GM12801 (cell line): ENCODE data around the gene SLC23A2.

ENCODE experiments used
- TF ChIP-seq, protein P1 (sequence below): IDR thresholded peaks from one replicate; pipeline ENCODE4 v1.5.1; 2011; ENCODE audit warnings: control low read depth; ENCODE audit not compliant: insufficient read length; ENCODE audit errors: extremely low read depth

The SLC23A2 gene

GRCh38 chr20:4962241-4962855, 39.0 kb downstream of the SLC23A2 start:
- TF ChIP-seq, protein P1, sequence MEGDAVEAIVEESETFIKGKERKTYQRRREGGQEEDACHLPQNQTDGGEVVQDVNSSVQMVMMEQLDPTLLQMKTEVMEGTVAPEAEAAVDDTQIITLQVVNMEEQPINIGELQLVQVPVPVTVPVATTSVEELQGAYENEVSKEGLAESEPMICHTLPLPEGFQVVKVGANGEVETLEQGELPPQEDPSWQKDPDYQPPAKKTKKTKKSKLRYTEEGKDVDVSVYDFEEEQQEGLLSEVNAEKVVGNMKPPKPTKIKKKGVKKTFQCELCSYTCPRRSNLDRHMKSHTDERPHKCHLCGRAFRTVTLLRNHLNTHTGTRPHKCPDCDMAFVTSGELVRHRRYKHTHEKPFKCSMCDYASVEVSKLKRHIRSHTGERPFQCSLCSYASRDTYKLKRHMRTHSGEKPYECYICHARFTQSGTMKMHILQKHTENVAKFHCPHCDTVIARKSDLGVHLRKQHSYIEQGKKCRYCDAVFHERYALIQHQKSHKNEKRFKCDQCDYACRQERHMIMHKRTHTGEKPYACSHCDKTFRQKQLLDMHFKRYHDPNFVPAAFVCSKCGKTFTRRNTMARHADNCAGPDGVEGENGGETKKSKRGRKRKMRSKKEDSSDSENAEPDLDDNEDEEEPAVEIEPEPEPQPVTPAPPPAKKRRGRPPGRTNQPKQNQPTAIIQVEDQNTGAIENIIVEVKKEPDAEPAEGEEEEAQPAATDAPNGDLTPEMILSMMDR = no peak

- TF ChIP-seq, protein P1 = no peak
Observed at GRCh38 chr20:4961746-4962145, 39.6 kb downstream of the SLC23A2 start.

GRCh38 chr20:4959592-4959991, 41.7 kb downstream of the SLC23A2 start:
- TF ChIP-seq, protein P1 = no peak

DNA sequence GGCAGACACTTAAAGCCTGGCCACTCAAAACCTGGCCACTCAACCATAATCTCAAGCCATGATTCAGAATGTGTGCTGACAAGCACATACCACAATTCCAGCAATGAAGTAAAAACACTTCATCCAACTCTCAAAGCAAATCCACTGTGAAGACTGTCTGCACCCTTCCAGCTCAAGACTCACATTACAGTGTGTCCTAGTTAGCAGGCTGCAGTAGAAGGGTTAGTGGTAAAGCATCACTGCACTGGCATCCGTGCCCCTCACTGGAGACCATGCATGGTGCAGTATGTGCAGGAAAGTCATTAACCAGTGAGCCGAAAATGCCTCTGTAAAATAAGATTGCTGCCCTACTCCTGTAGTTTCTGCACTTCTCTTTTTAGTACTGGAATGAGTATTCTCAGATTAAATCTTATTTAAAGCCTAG, 43.4 kb downstream of the SLC23A2 start:
- TF ChIP-seq, protein P1 = no peak

GRCh38 chr20:4957187-4957586, 44.1 kb downstream of the SLC23A2 start:
- TF ChIP-seq, protein P1 = no peak

- TF ChIP-seq, protein P1 = no peak
Observed at GRCh38 chr20:4956200-4956810, 45.0 kb downstream of the SLC23A2 start.

GRCh38 chr20:4953881-4954280, 47.4 kb downstream of the SLC23A2 start:
- TF ChIP-seq, protein P1 = no peak
